HCT116 (cell line): Measurements from ENCODE around the gene TWIST1. TPM values are rescaled to one million over a fixed set of nuclear protein-coding genes. Genes with fewer than 3 reads are reported as not detected.

Experiments
- ATAC-seq: fragments of 200-7000 bp; cut with Tn5 transposase; 2 replicates; pipeline ENCODE4 v1.9.1; 2020; ENCODE audit warnings: mild to moderate bottlenecking, moderate library complexity
- Bru-seq: library from RNA; stranded (reverse); fragments of 400-500 nt; gene quantifications from one replicate; lab custom pipeline; 2021; lab: Mats Ljungman, UMichigan
- BruChase-seq, 2 experiments: library from RNA; stranded (reverse); fragments of 400-500 nt; gene quantifications; one replicate each; lab custom pipeline; 2021; lab: Mats Ljungman, UMichigan
- BruUV-seq: library from RNA; stranded (reverse); fragments of 400-500 nt; replicated peaks from 2 replicates; lab custom pipeline; 2021; lab: Mats Ljungman, UMichigan
- CTCF ChIA-PET: fragments of 300-600 bp; sonication (Branson Sonifier 250); formaldehyde crosslinking; loops from one replicate; lab custom pipeline; 2021; ENCODE audit warnings: antibody characterized with exemption; lab: Charles Lee
- POLR2A ChIA-PET: fragments of 300-600, 350-600 bp; sonication (Branson Sonifier 250); formaldehyde crosslinking; loops from one replicate; lab custom pipeline; 2021; ENCODE audit warnings: antibody characterized with exemption; lab: Charles Lee
- RAD21 ChIA-PET, 2 experiments: fragments of 300-600 bp; sonication (Branson Sonifier 250); formaldehyde crosslinking; loops; one replicate each; lab custom pipeline; 2023; ENCODE audit warnings: low total read pairs in 2 of 2; ENCODE audit not compliant: uncharacterized antibody in 2 of 2, unreplicated experiment in 2 of 2, low non-redundant PET in 1 of 2; lab: Charles Lee
- DNase-seq: peaks from one replicate; pipeline ENCODE4 v3.0.0-alpha.2; 2010; ENCODE audit warnings: low read depth, low spot score
- H2AFZ ChIP-seq: fragments of 200-600 bp; shearing (Covaris generic), sonication (generic); 2 replicates; pipeline ENCODE4 v1.6.1; 2017; ENCODE audit warnings: low read depth, mixed run types, mixed read lengths, antibody characterized with exemption, low read length; ENCODE audit not compliant: poor library complexity, severe bottlenecking
- H3K27ac ChIP-seq: 2 replicates; pipeline ENCODE4 v1.5.1; 2012; ENCODE audit warnings: low read depth, low read length
- H3K27me3 ChIP-seq: fragments of 200-600 bp; sonication (generic); 2 replicates; pipeline ENCODE4 v1.6.1; 2016; ENCODE audit warnings: mixed run types, low read length, mixed read lengths; ENCODE audit not compliant: insufficient read depth
- H3K36me3 ChIP-seq, 2 experiments: fragments of 200-500 bp in 1 of 2; fragments of 200-600 bp in 1 of 2; sonication (Bioruptor generic) in 1 of 2; sonication (generic) in 1 of 2; 2 replicates each; pipeline versions ENCODE4 v1.5.1 to v1.6.1; 2014 to 2016; ENCODE audit warnings: low read length in 2 of 2, inconsistent platforms in 1 of 2, mixed read lengths in 1 of 2, mixed run types in 1 of 2; ENCODE audit not compliant: insufficient read depth in 2 of 2, control insufficient read depth in 1 of 2
- H3K4me1 ChIP-seq, 2 experiments: fragments of 200-600 bp in 1 of 2; sonication (generic) in 1 of 2; 2 replicates each; pipeline versions ENCODE4 v1.5.1 to v1.6.1; 2012 to 2017; ENCODE audit warnings: low read length in 2 of 2, inconsistent platforms in 1 of 2, mild to moderate bottlenecking in 1 of 2, mixed read lengths in 1 of 2, mixed run types in 1 of 2, moderate library complexity in 1 of 2; ENCODE audit not compliant: insufficient read depth in 2 of 2, control insufficient read depth in 1 of 2
- H3K4me2 ChIP-seq: fragments of 200-600 bp; sonication (generic); 2 replicates; pipeline ENCODE4 v1.6.1; 2017; ENCODE audit warnings: mixed run types, low read length, mixed read lengths
- H3K4me3 ChIP-seq, 2 experiments: fragments of 200-600 bp in 1 of 2; sonication (generic) in 1 of 2; replicated peaks in 1 of 2; 2 replicates each; pipeline ENCODE4 v1.5.1; 2011 to 2016; ENCODE audit warnings: low read length in 2 of 2, control low read depth in 1 of 2, low read depth in 1 of 2, mild to moderate bottlenecking in 1 of 2, mixed read lengths in 1 of 2, mixed run types in 1 of 2
- H3K79me2 ChIP-seq: fragments of 200-600 bp; sonication (generic); 2 replicates; pipeline ENCODE4 v1.6.1; 2017; ENCODE audit warnings: mild to moderate bottlenecking, mixed run types, low read length, moderate library complexity, mixed read lengths; ENCODE audit not compliant: insufficient read depth
- H3K9ac ChIP-seq: fragments of 200-600 bp; sonication (generic); 2 replicates; pipeline ENCODE4 v1.6.1; 2016; ENCODE audit warnings: low read length, mixed read lengths
- H3K9me2 ChIP-seq: fragments of 200-600 bp; sonication (generic), shearing (Covaris generic); 2 replicates; pipeline ENCODE4 v1.6.1; 2017; ENCODE audit warnings: mixed run types, mild to moderate bottlenecking, moderate library complexity; ENCODE audit not compliant: insufficient read depth
- H3K9me3 ChIP-seq, 2 experiments: fragments of 200-500 bp in 1 of 2; fragments of 200-600 bp in 1 of 2; sonication (Bioruptor generic) in 1 of 2; sonication (generic) in 1 of 2; 2 replicates each; pipeline ENCODE4 v1.6.1; 2014 to 2017; ENCODE audit warnings: low read length in 2 of 2, mixed read lengths in 2 of 2, inconsistent platforms in 1 of 2, low read depth in 1 of 2, mild to moderate bottlenecking in 1 of 2, mixed run types in 1 of 2, moderate library complexity in 1 of 2; ENCODE audit not compliant: control insufficient read depth in 1 of 2, insufficient read depth in 1 of 2
- H4K20me1 ChIP-seq: fragments of 200-600 bp; sonication (generic), shearing (Covaris generic); 2 replicates; pipeline ENCODE4 v1.6.1; 2017; ENCODE audit warnings: mixed run types, mild to moderate bottlenecking, moderate library complexity; ENCODE audit not compliant: insufficient read depth
- ATF3 ChIP-seq: IDR thresholded peaks from 2 replicates; pipeline ENCODE4 v1.6.1; 2012
- CBX3 ChIP-seq: IDR thresholded peaks from 2 replicates; pipeline ENCODE4 v1.6.1; 2012; ENCODE audit warnings: low read depth
- EGR1 ChIP-seq: IDR thresholded peaks from 2 replicates; pipeline ENCODE4 v1.6.1; 2012; ENCODE audit warnings: low read depth
- ELF1 ChIP-seq: IDR thresholded peaks from 2 replicates; pipeline ENCODE4 v1.6.1; 2012; ENCODE audit warnings: low read depth, borderline replicate concordance
- JUND ChIP-seq: IDR thresholded peaks from 2 replicates; pipeline ENCODE4 v1.6.1; 2012
- POLR2AphosphoS5 ChIP-seq: IDR thresholded peaks from 2 replicates; pipeline ENCODE4 v1.6.1; 2011; ENCODE audit warnings: mild to moderate bottlenecking, low read depth, low read length, moderate library complexity
- REST ChIP-seq: IDR thresholded peaks from 2 replicates; pipeline ENCODE4 v1.6.1; 2012; ENCODE audit warnings: low read depth
- SIN3A ChIP-seq: IDR thresholded peaks from 2 replicates; pipeline ENCODE4 v1.6.1; 2012; ENCODE audit warnings: low read depth
- SP1 ChIP-seq: IDR thresholded peaks from 2 replicates; pipeline ENCODE4 v1.6.1; 2012; ENCODE audit warnings: low read depth
- TCF7L2 ChIP-seq: IDR thresholded peaks from 2 replicates; pipeline ENCODE4 v1.7.0; 2011; ENCODE audit warnings: borderline replicate concordance, inconsistent platforms; ENCODE audit not compliant: insufficient read depth, insufficient read length; ENCODE audit errors: extremely low read depth
- ZBTB33 ChIP-seq: IDR thresholded peaks from 2 replicates; pipeline ENCODE4 v1.6.1; 2011; ENCODE audit warnings: mild to moderate bottlenecking, low read length, moderate library complexity; ENCODE audit not compliant: insufficient replicate concordance; ENCODE audit errors: extremely low read depth
- intact Hi-C: fragments of 100-400 bp; cut with micrococcal nuclease; formaldehyde crosslinking; loops from 2 replicates; pipeline ENCODE4 v1.10.0; 2022
- long read RNA-seq: library from polyadenylated mRNA; unstranded; transcript quantifications from one replicate; pipeline ENCODE4 v2.0.0, GENCODE V29; 2021; ENCODE audit not compliant: unreplicated experiment
- polyA plus RNA-seq: library from polyadenylated mRNA; unstranded; fragments of >200 nt; gene quantifications from 2 replicates; pipeline ENCODE4 v1.2.1, GENCODE V29; 2012; ENCODE audit warnings: missing spikeins
- total RNA-seq: library from RNA; stranded (reverse); gene quantifications from one replicate; pipeline ENCODE4 v1.2.1, GENCODE V29; 2021; ENCODE audit not compliant: unreplicated experiment

Gene TWIST1
- total RNA-seq: 0.86 TPM
- polyA plus RNA-seq: 2.0 and 3.3 TPM in 2 replicates
- Bru-seq, nascent RNA: percentile 26 among the genes with signal in this experiment
- BruChase-seq, experiment 1, labeled RNA remaining after a 6-hour chase: percentile 17 among the genes with signal in this experiment
- BruChase-seq, experiment 2, labeled RNA remaining after a 2-hour chase: percentile 35 among the genes with signal in this experiment
- long read RNA-seq, partial matches to known transcripts: 0 of 2 reads
- long read RNA-seq, other reads (novel, unspliced or antisense): 0 of 2 reads

GRCh38 chr7:19117091-19117869 lies at the start of gene TWIST1:
TWIST1 (minus strand) TSS chr7:19117636; CDS start chr7:19117321, 315 bp downstream.
- ATAC-seq: peak; percentile 61
- intact Hi-C loops: no loop called here
- CTCF ChIA-PET: no interaction called here

GRCh38 chr7:19161671-19162070 lies 44.2 kb upstream of the TWIST1 start:
- ATAC-seq (no peak), DNase-seq (no peak)
- ChIA-PET POLR2A (interaction anchor here (0.6 kb wide), 1 partner anchor 389 kb away, joined by 5 read pairs; no protein-coding TSS in a partner anchor), RAD21 (no interaction called here), CTCF (no interaction called here)
- H2AFZ ChIP-seq: no peak overlapping the region
- no peaks in the 10 kb centered on the region; the same call in 1 of the 2 replicates for H3K27me3 ChIP-seq
- no peak overlapping the region for H3K9ac ChIP-seq
- no peaks in the 10 kb centered on the region for H3K4me1 ChIP-seq
- intact Hi-C loops: no loop called here
- no peak overlapping the region for H3K4me3 ChIP-seq
- H3K36me3 ChIP-seq: no peaks in the 10 kb centered on the region
- BruUV-seq: no TSS peak
- H3K9me3 ChIP-seq: no peaks in the 10 kb centered on the region
- no peaks in the 10 kb centered on the region for H3K79me2 ChIP-seq
- no peak overlapping the region for H3K4me2 ChIP-seq
- H3K27ac ChIP-seq: no peak overlapping the region
- H4K20me1 ChIP-seq: no peaks in the 10 kb centered on the region
- H3K9me2 ChIP-seq: no peaks in the 10 kb centered on the region
- TF ChIP-seq REST: no peak
- no peak for TF ChIP-seq EGR1
- no peak for TF ChIP-seq ELF1
- TF ChIP-seq CBX3: no peak
- no peak for TF ChIP-seq SP1
- no peak for TF ChIP-seq TCF7L2
- no peak for TF ChIP-seq POLR2AphosphoS5
- no peak for TF ChIP-seq ZBTB33

More at GRCh38 chr7:19117091-19117869, at the start of gene TWIST1:
- H3K9ac ChIP-seq: no peak within 1 kb of the TSS
- no peaks in the 10 kb centered on the region for H3K9me3 ChIP-seq
- H3K4me2 ChIP-seq: peak within 1 kb of the TSS; percentile 66
- no peaks in the 10 kb centered on the region for H3K79me2 ChIP-seq
- peaks cover 9% of the 10 kb centered on the region; the same call in 1 of the 2 replicates for H3K27me3 ChIP-seq
- peaks cover 0 to 5% of the 10 kb centered on the region in 2 experiments; a peak in 1 of 4 replicates for H3K4me1 ChIP-seq
- no peaks in the 10 kb centered on the region for H4K20me1 ChIP-seq
- H3K9me2 ChIP-seq: no peaks in the 10 kb centered on the region
- H2AFZ ChIP-seq: no peak within 1 kb of the TSS
- ChIA-PET RAD21 (no interaction called here), POLR2A (no interaction called here)
- no peak for DNase-seq
- peak within 1 kb of the TSS; percentile 30 to 45 for H3K4me3 ChIP-seq
- TF ChIP-seq ATF3: no peak
- no peak for TF ChIP-seq SIN3A
- no peak for TF ChIP-seq JUND
- no peak within 1 kb of the TSS; the same call in 1 of the 2 replicates for H3K27ac ChIP-seq
- BruUV-seq: no TSS peak
- H3K36me3 ChIP-seq: no peaks in the 10 kb centered on the region
